ENCODE measurements around the gene OR6B3. TPM values are rescaled to one million over a fixed set of nuclear protein-coding genes. Genes with fewer than 3 reads are reported as not detected.

Gene OR6B3
- polyA plus RNA-seq, 3 donors from 2014 or later = not detected

Other genes with a start within 250 kb of the OR6B3 start
- 100 to 1,000 TPM; 121 to 165 (median 135) TPM for gene NDUFA10, start 28.2 kb downstream of the OR6B3 start, polyA plus RNA-seq
- not detected for gene OR6B2, start 23.1 kb downstream of the OR6B3 start, polyA plus RNA-seq
- gene COPS9, start 82.8 kb upstream of the OR6B3 start, polyA plus RNA-seq = 100 to 1,000 TPM; 294 to 465 (median 356) TPM
- gene OTOS, start 87.1 kb upstream of the OR6B3 start, polyA plus RNA-seq = not detected